ENCODE results near the gene SRCIN1. TPM values are rescaled to one million over a fixed set of nuclear protein-coding genes. Genes with fewer than 3 reads are reported as not detected.

SRCIN1 gene
- total and polyA plus RNA-seq, 2 donors: 0.52 to 1.1 TPM

DNA sequence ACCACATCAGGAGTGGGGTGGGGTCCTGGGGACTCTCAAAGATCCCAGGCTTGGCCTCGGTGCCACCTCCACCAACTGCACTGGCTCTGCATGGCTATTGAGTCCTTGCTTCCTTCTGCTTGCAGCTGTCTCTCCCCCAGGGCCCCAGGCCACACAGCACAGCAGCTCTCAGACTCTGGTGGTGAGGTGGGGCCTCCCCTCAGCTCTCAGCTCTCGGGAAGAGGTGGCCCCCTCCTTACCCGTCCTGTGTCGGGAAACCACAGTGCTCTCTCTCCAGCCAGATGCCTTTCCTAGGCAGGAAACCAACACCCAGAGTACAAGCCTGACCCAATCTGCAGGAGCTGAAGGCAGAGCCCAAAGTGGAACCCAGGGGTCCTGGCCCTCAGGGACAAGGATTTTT is 18.5 kb downstream of the SRCIN1 start:
- H3K36me3 ChIP-seq (ENCODE audit: control insufficient read depth in 2 of 2, insufficient read depth in 2 of 2, low read length in 1 of 2): no peaks in the 10 kb centered on the region
- H3K4me3 ChIP-seq (ENCODE audit: low read length in 2 of 2): no peak overlapping the region
- no peak for DNase-seq (ENCODE audit: low read depth in 6 of 9, low spot score in 9 of 9)
- H3K27me3 ChIP-seq (ENCODE audit: control insufficient read depth in 2 of 2, insufficient read depth in 1 of 2, low read length in 1 of 2): peaks cover 11 to 98% of the 10 kb centered on the region in 2 donors
- H3K9me3 ChIP-seq (ENCODE audit: control insufficient read depth in 2 of 2, insufficient read depth in 1 of 2, low read length in 1 of 2): no peaks in the 10 kb centered on the region
- peaks cover 4 to 24% of the 10 kb centered on the region in 2 donors for H3K4me1 ChIP-seq (ENCODE audit: control insufficient read depth in 2 of 2, insufficient read depth in 2 of 2, low read length in 2 of 2)
- H3K27ac ChIP-seq (ENCODE audit: low read depth in 1 of 2, low read length in 1 of 2): no peak overlapping the region
- WGBS: 5% methylated on average over 4 of the region's 4 CpGs

DNA sequence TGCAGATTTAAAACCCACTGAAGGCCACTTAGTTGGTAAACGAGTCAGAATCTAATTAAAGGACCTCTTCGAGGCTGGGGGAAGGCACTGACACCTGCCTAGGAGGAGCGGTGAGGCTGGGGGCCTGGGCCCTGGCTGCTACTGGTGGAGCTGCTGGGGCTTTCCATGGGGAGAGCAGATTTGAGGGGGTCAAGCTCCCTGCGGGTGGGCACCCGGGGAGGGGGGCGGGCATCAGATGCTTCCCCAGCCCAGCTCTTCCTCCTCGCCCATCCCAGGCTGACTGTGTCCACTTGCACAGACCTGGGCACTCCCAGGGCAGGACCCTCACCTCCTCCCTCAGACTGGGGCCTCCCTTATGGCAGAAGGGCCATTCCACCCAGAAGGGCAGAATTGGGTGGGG is 19.0 kb downstream of the SRCIN1 start:
- no peaks in the 10 kb centered on the region for H3K36me3 ChIP-seq (ENCODE audit: control insufficient read depth in 2 of 2, insufficient read depth in 2 of 2, low read length in 1 of 2)
- no peak for DNase-seq (ENCODE audit: low read depth in 6 of 9, low spot score in 9 of 9)
- no peak overlapping the region for H3K4me3 ChIP-seq (ENCODE audit: low read length in 2 of 2)
- peaks cover 14 to 98% of the 10 kb centered on the region in 2 donors for H3K27me3 ChIP-seq (ENCODE audit: control insufficient read depth in 2 of 2, insufficient read depth in 1 of 2, low read length in 1 of 2)
- H3K27ac ChIP-seq (ENCODE audit: low read depth in 1 of 2, low read length in 1 of 2): no peak overlapping the region
- peaks cover under 1 to 20% of the 10 kb centered on the region in 2 donors for H3K4me1 ChIP-seq (ENCODE audit: control insufficient read depth in 2 of 2, insufficient read depth in 2 of 2, low read length in 2 of 2)
- WGBS: 70% methylated on average over 7 of the region's 7 CpGs
- no peaks in the 10 kb centered on the region for H3K9me3 ChIP-seq (ENCODE audit: control insufficient read depth in 2 of 2, insufficient read depth in 1 of 2, low read length in 1 of 2)

DNA sequence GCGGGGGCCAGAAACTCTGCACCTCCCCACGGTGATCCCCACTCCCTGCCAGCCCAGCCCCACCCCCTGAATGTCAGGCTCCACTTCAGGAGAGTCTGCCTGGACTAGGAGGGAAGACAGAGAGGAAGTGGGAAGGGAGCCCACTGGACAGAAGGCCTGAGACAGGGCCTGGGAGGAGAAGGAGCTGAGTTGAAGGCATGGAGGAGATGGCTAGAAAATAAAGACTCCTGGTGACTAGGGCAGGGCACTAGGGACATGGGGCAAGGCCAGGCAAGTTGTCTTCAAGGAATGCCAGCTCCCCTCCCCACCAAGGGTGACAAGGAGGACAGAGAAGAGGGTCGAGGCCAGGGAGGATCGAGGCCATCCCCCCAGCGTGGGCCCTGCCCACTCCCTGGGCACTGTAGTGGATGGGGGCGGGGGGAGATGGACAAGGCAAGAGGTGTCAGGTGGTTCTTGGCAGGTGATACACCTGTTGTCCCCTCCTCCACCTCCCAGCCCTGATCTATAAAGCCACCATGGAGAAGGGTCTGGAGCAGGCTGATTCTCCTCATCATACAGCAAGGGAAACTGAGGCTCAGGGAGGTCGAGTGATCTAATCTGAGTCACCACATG is 19.7 kb downstream of the SRCIN1 start:
- H3K36me3 ChIP-seq (ENCODE audit: control insufficient read depth in 2 of 2, insufficient read depth in 2 of 2, low read length in 1 of 2): no peaks in the 10 kb centered on the region
- 85% methylated on average over 7 of the region's 7 CpGs for WGBS
- H3K27me3 ChIP-seq (ENCODE audit: control insufficient read depth in 2 of 2, insufficient read depth in 1 of 2, low read length in 1 of 2): peaks cover 16 to 96% of the 10 kb centered on the region in 2 donors
- H3K4me3 ChIP-seq (ENCODE audit: low read length in 2 of 2): no peak overlapping the region
- peaks cover 0 to 12% of the 10 kb centered on the region in 2 donors for H3K4me1 ChIP-seq (ENCODE audit: control insufficient read depth in 2 of 2, insufficient read depth in 2 of 2, low read length in 2 of 2)
- H3K9me3 ChIP-seq (ENCODE audit: control insufficient read depth in 2 of 2, insufficient read depth in 1 of 2, low read length in 1 of 2): no peaks in the 10 kb centered on the region
- no peak overlapping the region for H3K27ac ChIP-seq (ENCODE audit: low read depth in 1 of 2, low read length in 1 of 2)
- DNase-seq (ENCODE audit: low read depth in 6 of 9, low spot score in 9 of 9): no peak

DNA sequence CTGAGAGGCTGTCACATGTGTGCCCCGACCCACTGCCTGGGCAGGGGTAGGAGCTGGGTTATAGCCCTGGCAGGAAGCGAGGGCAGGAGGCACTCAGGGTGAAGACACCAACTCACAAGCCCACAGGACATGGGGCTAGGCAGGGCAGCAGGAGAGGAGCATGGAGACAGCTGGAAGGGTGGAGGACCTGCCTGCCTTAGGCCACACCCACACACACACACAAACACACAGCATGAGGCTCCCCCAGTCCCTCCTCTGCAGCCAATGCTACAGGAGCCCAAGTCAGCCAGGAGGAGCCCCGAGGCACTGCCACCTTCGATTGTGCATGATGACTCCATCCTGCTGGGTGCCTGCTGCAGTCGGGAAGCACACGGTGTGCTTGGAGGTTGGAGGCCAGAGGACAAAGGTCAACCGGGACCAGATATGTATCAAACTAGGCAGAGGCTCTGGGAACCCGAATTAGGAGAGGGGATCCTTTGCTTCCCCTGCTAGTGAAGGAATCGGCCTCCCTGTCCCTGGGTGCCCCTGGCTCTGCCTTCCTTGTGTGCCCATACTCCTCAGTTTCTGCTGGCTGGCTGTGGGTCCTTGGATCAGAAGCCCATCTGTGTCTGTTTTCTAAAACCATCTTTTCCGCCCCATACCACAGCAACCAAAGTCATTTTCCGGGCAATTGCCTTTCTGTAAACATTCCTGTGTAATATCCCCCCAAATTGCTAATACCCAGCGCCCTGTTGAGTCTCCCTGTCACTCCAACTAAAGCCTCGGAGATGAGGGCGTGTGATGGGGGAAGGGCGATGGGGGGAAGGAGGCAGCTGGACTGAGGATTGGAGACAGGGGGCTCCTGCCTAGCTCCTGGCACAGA is 20.5 kb downstream of the SRCIN1 start:
- Histone ChIP-seq H3K4me1 (ENCODE audit: control insufficient read depth in 2 of 2, insufficient read depth in 2 of 2, low read length in 2 of 2) (peaks cover 0 to 12% of the 10 kb centered on the region in 2 donors), H3K36me3 (ENCODE audit: control insufficient read depth in 2 of 2, insufficient read depth in 2 of 2, low read length in 1 of 2) (no peaks in the 10 kb centered on the region), H3K9me3 (ENCODE audit: control insufficient read depth in 2 of 2, insufficient read depth in 1 of 2, low read length in 1 of 2) (no peaks in the 10 kb centered on the region), H3K27me3 (ENCODE audit: control insufficient read depth in 2 of 2, insufficient read depth in 1 of 2, low read length in 1 of 2) (peaks cover 16 to 97% of the 10 kb centered on the region in 2 donors), H3K4me3 (ENCODE audit: low read length in 2 of 2) (no peak overlapping the region), H3K27ac (ENCODE audit: low read depth in 1 of 2, low read length in 1 of 2) (no peak overlapping the region)
- DNase-seq (ENCODE audit: low read depth in 6 of 9, low spot score in 9 of 9): no peak
- WGBS: 65% methylated on average over 15 of the region's 15 CpGs

DNA sequence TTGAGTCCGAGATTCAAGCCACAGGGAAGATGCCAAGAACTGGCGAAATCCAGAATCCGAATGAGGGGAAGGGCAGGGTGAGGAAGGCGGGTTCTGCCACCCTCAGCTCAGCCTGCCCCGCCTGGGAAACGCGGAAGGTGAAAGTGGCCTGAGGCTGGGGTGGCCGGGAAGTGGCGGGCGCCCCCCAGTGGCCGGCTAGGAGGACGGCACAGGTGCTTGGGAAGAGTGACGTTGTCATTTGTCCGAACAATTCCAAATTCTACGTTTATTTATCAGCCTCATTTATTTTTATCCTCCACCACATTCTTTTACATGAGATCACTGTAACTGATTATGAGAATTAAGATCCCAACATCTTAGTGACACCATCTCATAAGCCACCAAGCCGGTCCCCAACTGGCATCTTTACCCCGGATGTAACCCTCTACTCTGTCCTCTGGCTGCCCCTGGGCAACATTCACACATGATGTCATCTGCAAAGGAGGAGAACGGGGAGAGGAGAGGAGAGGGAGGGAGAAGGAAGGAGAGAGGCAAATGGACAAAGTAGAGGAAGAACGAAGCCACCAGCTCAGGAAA is 21.3 kb downstream of the SRCIN1 start:
- no peak overlapping the region for H3K27ac ChIP-seq (ENCODE audit: low read depth in 1 of 2, low read length in 1 of 2)

DNA sequence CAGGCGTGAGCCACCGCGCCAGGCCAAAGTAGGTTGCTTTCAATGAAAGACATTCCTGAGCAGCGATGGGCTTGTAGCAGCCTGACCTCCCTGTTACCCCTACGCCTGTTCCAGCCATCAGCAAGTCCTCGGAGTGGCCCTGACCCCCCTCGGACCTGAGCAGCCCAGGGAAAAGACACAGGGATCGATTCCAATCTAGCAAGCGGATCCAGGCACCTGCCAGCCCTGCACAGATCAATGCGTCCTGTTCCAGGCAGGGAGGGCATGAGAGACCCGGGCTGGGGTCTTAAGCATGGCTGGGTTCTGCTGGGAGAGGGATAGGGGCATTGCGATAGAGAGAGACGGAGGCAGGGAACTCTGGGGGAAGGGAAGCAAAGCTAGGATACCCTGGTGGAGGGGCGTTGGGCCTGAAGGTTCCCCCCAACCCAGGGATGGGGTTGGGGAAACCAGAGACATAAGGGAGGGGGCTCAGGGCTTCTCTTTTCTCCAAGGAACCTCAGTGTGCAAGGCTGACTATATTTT is 21.9 kb downstream of the SRCIN1 start:
- H3K4me3 ChIP-seq (ENCODE audit: low read length in 2 of 2): no peak overlapping the region
- peaks cover 0 to 20% of the 10 kb centered on the region in 2 donors for H3K4me1 ChIP-seq (ENCODE audit: control insufficient read depth in 2 of 2, insufficient read depth in 2 of 2, low read length in 2 of 2)
- H3K36me3 ChIP-seq (ENCODE audit: control insufficient read depth in 2 of 2, insufficient read depth in 2 of 2, low read length in 1 of 2): no peaks in the 10 kb centered on the region
- WGBS: 89% methylated on average over 14 of the region's 14 CpGs
- peaks cover 21 to 98% of the 10 kb centered on the region in 2 donors for H3K27me3 ChIP-seq (ENCODE audit: control insufficient read depth in 2 of 2, insufficient read depth in 1 of 2, low read length in 1 of 2)
- no peak overlapping the region for H3K27ac ChIP-seq (ENCODE audit: low read depth in 1 of 2, low read length in 1 of 2)
- H3K9me3 ChIP-seq (ENCODE audit: control insufficient read depth in 2 of 2, insufficient read depth in 1 of 2, low read length in 1 of 2): no peaks in the 10 kb centered on the region
- DNase-seq (ENCODE audit: low read depth in 6 of 9, low spot score in 9 of 9): no peak

More for the DNA sequence above, 21.3 kb downstream of the SRCIN1 start:
- peak in 4 of 9 donors; percentile 18 to 45 (median 31) for DNase-seq (ENCODE audit: low read depth in 6 of 9, low spot score in 9 of 9)
- Histone ChIP-seq H3K27me3 (ENCODE audit: control insufficient read depth in 2 of 2, insufficient read depth in 1 of 2, low read length in 1 of 2) (peaks cover 16 to 98% of the 10 kb centered on the region in 2 donors), H3K9me3 (ENCODE audit: control insufficient read depth in 2 of 2, insufficient read depth in 1 of 2, low read length in 1 of 2) (no peaks in the 10 kb centered on the region), H3K4me3 (ENCODE audit: low read length in 2 of 2) (no peak overlapping the region), H3K4me1 (ENCODE audit: control insufficient read depth in 2 of 2, insufficient read depth in 2 of 2, low read length in 2 of 2) (peaks cover 0 to 15% of the 10 kb centered on the region in 2 donors), H3K36me3 (ENCODE audit: control insufficient read depth in 2 of 2, insufficient read depth in 2 of 2, low read length in 1 of 2) (no peaks in the 10 kb centered on the region)
- WGBS: 13% methylated on average over 19 of the region's 19 CpGs

DNA sequence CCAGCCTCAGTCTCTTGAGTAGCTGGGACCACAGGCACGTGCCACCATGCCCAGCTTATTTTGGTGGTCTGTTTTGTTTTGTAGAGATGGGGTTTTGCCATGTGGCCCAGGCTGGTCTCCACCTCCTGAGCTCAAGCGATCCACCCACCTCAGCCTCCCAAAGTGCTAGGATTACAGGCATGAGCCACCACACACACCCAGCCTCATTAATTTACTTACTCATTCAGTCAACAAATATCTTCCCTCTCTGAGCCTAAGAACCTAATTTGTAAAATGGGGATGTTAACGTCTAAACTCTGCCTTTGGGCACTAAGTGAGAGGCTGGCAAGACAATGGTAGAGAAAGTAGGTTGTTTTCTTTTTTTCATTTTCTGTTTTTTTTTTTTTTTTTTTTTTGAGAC is 22.6 kb downstream of the SRCIN1 start:
- no peaks in the 10 kb centered on the region for H3K9me3 ChIP-seq (ENCODE audit: control insufficient read depth in 2 of 2, insufficient read depth in 1 of 2, low read length in 1 of 2)
- no peak overlapping the region for H3K27ac ChIP-seq (ENCODE audit: low read depth in 1 of 2, low read length in 1 of 2)
- peaks cover 28 to 98% of the 10 kb centered on the region in 2 donors for H3K27me3 ChIP-seq (ENCODE audit: control insufficient read depth in 2 of 2, insufficient read depth in 1 of 2, low read length in 1 of 2)
- no peak for DNase-seq (ENCODE audit: low read depth in 6 of 9, low spot score in 9 of 9)
- no peaks in the 10 kb centered on the region for H3K36me3 ChIP-seq (ENCODE audit: control insufficient read depth in 2 of 2, insufficient read depth in 2 of 2, low read length in 1 of 2)
- H3K4me1 ChIP-seq (ENCODE audit: control insufficient read depth in 2 of 2, insufficient read depth in 2 of 2, low read length in 2 of 2): peaks cover 0 to 19% of the 10 kb centered on the region in 2 donors
- H3K4me3 ChIP-seq (ENCODE audit: low read length in 2 of 2): no peak overlapping the region
- 93% methylated on average over 3 of the region's 3 CpGs for WGBS

DNA sequence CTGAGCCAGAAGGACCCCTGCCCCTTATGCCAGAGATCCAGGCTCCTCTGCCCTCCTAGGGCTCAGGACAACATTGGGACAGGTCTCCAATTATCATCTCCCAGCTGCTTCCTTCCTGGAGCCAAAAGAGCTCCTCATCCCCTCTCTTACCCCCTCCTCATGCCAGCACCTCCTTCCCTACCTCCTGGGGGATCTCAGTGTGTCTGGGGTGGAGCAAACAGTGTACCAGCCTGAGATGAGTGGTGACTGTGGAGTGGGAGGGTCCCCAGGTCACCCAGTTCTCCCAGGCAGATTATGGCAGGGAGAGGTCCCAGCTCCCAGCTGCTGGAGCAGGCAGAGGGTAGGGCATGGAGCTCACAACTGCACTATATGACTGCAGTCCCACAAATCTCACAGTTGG is 23.7 kb downstream of the SRCIN1 start:
- H3K27ac ChIP-seq (ENCODE audit: low read depth in 1 of 2, low read length in 1 of 2): no peak overlapping the region
- H3K27me3 ChIP-seq (ENCODE audit: control insufficient read depth in 2 of 2, insufficient read depth in 1 of 2, low read length in 1 of 2): peaks cover 31 to 98% of the 10 kb centered on the region in 2 donors
- no peak for DNase-seq (ENCODE audit: low read depth in 6 of 9, low spot score in 9 of 9)

DNA sequence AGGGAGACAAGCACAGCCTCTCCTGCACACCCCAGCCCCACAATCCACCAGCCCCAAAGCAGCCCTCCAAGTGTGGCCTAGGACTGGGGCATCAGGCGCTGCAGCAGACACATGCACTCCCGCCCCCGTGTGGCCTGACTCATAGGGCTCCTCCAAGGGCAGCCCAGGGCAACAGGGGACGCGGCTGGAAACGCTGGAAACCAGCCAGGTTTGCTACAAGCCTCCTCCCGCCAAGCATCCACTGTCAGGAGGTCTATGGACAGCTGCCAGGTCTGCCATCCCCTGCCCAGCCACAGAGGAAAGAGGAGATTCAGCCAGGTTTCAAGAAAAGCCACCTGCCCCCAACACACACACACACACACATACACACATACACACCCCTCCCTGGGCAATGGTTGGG is 25.8 kb downstream of the SRCIN1 start:
- 17% methylated on average over 7 of the region's 7 CpGs for WGBS
- H3K27me3 ChIP-seq (ENCODE audit: control insufficient read depth in 2 of 2, insufficient read depth in 1 of 2, low read length in 1 of 2): peaks cover 39 to 98% of the 10 kb centered on the region in 2 donors
- no peak for DNase-seq (ENCODE audit: low read depth in 6 of 9, low spot score in 9 of 9)
- H3K36me3 ChIP-seq (ENCODE audit: control insufficient read depth in 2 of 2, insufficient read depth in 2 of 2, low read length in 1 of 2): no peaks in the 10 kb centered on the region
- no peak overlapping the region for H3K27ac ChIP-seq (ENCODE audit: low read depth in 1 of 2, low read length in 1 of 2)
- H3K4me3 ChIP-seq (ENCODE audit: low read length in 2 of 2): no peak overlapping the region
- H3K9me3 ChIP-seq (ENCODE audit: control insufficient read depth in 2 of 2, insufficient read depth in 1 of 2, low read length in 1 of 2): no peaks in the 10 kb centered on the region
- peaks cover 0 to 9% of the 10 kb centered on the region in 2 donors for H3K4me1 ChIP-seq (ENCODE audit: control insufficient read depth in 2 of 2, insufficient read depth in 2 of 2, low read length in 2 of 2)

More for the DNA sequence above, 23.7 kb downstream of the SRCIN1 start:
- Histone ChIP-seq H3K36me3 (ENCODE audit: control insufficient read depth in 2 of 2, insufficient read depth in 2 of 2, low read length in 1 of 2) (no peaks in the 10 kb centered on the region), H3K4me3 (ENCODE audit: low read length in 2 of 2) (no peak overlapping the region), H3K9me3 (ENCODE audit: control insufficient read depth in 2 of 2, insufficient read depth in 1 of 2, low read length in 1 of 2) (no peaks in the 10 kb centered on the region), H3K4me1 (ENCODE audit: control insufficient read depth in 2 of 2, insufficient read depth in 2 of 2, low read length in 2 of 2) (peaks cover 0 to 13% of the 10 kb centered on the region in 2 donors)

All from thymus (tissue), 11 donors.